Fibroblast of skin of back (primary cell): Measurements from ENCODE around the gene SLC39A11.

ENCODE experiments used
- DNase-seq: peaks from one replicate; pipeline ENCODE4 v3.0.0-alpha.2; 2013

The SLC39A11 gene

GRCh38 chr17:72613396-72613795 is 479.1 kb downstream of the SLC39A11 start:
- DNase-seq = peak; percentile 36

- DNase-seq = no peak
These were observed 481.3 kb downstream of the SLC39A11 start for GRCh38 chr17:72611172-72611571.

GRCh38 chr17:72609501-72609900 is 483.0 kb downstream of the SLC39A11 start:
- peak; percentile 72 for DNase-seq

- no peak for DNase-seq
These were observed 484.1 kb downstream of the SLC39A11 start for GRCh38 chr17:72608436-72608835.

GRCh38 chr17:72606656-72607055 is 485.8 kb downstream of the SLC39A11 start:
- DNase-seq = no peak

- no peak for DNase-seq
These were observed 486.9 kb downstream of the SLC39A11 start for GRCh38 chr17:72605543-72605942.

GRCh38 chr17:72604518-72604917 is 488.0 kb downstream of the SLC39A11 start:
- DNase-seq = no peak

GRCh38 chr17:72603420-72604242 is 488.9 kb downstream of the SLC39A11 start:
- peak; percentile 89 for DNase-seq

GRCh38 chr17:72602517-72603419 is 489.7 kb downstream of the SLC39A11 start:
- peak; percentile 95 for DNase-seq

GRCh38 chr17:72600934-72601333 is 491.6 kb downstream of the SLC39A11 start:
- DNase-seq = peak; percentile 94

GRCh38 chr17:72599891-72600290 is 492.6 kb downstream of the SLC39A11 start:
- DNase-seq = no peak

GRCh38 chr17:72598695-72599094 is 493.8 kb downstream of the SLC39A11 start:
- no peak for DNase-seq

- no peak for DNase-seq
These were observed 495.0 kb downstream of the SLC39A11 start for GRCh38 chr17:72597354-72598087.
